Measurements from ENCODE around the gene CNTNAP2.
"Not testable (repeated sequence)": the region's sequence is repeated elsewhere in the genome, so short reads cannot be mapped to it uniquely, and the experiment has no call there.

The CNTNAP2 gene

GRCh38 chr7:147593271-147594057 lies 1476.9 kb downstream of the CNTNAP2 start:
- H3K4me3 ChIP-seq: no peak overlapping the region
- no peak overlapping the region for H3K27ac ChIP-seq
- no peak for DNase-seq (ENCODE audit: low spot score)
- TF ChIP-seq, protein P1, sequence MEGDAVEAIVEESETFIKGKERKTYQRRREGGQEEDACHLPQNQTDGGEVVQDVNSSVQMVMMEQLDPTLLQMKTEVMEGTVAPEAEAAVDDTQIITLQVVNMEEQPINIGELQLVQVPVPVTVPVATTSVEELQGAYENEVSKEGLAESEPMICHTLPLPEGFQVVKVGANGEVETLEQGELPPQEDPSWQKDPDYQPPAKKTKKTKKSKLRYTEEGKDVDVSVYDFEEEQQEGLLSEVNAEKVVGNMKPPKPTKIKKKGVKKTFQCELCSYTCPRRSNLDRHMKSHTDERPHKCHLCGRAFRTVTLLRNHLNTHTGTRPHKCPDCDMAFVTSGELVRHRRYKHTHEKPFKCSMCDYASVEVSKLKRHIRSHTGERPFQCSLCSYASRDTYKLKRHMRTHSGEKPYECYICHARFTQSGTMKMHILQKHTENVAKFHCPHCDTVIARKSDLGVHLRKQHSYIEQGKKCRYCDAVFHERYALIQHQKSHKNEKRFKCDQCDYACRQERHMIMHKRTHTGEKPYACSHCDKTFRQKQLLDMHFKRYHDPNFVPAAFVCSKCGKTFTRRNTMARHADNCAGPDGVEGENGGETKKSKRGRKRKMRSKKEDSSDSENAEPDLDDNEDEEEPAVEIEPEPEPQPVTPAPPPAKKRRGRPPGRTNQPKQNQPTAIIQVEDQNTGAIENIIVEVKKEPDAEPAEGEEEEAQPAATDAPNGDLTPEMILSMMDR (IDR thresholded peaks at IDR 0.05): no peak

DNA sequence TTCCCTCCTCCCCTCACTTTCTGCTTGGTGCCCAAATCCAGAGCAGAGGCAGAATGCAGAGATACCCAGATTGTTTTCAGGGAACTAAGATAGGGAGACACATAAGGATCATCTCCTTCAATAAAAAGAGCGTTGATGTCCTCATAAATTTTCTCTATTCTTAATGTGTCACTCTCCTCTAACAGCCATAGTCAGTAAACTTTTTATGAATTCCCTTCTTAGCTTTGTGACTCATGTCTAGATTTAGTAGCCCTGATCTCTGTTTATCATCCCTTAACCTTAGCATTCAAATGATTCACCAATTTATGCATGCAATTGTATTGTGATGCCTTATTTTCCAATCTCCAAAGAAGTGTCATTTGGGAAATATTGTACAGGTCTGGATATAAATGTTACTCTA lies 1478.4 kb downstream of the CNTNAP2 start:
- TF ChIP-seq, protein P1 (IDR thresholded peaks at IDR 0.05): no peak
- no peak for DNase-seq (ENCODE audit: low spot score)
- H3K4me3 ChIP-seq: no peak overlapping the region
- H3K27ac ChIP-seq: no peak overlapping the region

DNA sequence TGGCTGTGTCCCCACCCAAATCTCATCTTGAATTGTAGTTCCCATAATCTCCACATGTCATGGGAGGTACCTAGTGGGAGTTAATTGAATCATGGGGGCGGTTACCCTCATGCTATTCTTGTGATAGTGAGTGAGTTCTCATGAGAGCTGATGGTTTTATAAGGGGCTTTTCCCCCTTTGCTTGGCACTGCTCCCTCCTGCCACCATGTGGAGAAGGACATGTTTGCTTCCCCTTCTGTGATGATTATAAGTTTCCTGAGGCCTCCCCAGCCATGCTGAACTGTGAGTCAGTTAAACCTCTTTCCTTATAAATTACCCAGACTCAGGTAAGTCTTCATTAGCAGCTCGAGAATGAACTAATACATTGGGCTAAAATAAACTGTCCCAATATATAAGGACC lies 1482.1 kb downstream of the CNTNAP2 start:
- not testable (repeated sequence) for DNase-seq (ENCODE audit: low spot score); H3K4me3 ChIP-seq; H3K27ac ChIP-seq

- TF ChIP-seq, protein P1 (IDR thresholded peaks at IDR 0.05): no peak
- no peak overlapping the region for H3K27ac ChIP-seq
- no peak for DNase-seq (ENCODE audit: low spot score)
- no peak overlapping the region for H3K4me3 ChIP-seq
Measured at GRCh38 chr7:147605323-147605722, 1488.7 kb downstream of the CNTNAP2 start.

GRCh38 chr7:147607157-147607800 lies 1490.7 kb downstream of the CNTNAP2 start:
- DNase-seq (ENCODE audit: low spot score): no peak
- no peak overlapping the region for H3K27ac ChIP-seq
- TF ChIP-seq, protein P1 (IDR thresholded peaks at IDR 0.05): no peak
- H3K4me3 ChIP-seq: no peak overlapping the region

DNA sequence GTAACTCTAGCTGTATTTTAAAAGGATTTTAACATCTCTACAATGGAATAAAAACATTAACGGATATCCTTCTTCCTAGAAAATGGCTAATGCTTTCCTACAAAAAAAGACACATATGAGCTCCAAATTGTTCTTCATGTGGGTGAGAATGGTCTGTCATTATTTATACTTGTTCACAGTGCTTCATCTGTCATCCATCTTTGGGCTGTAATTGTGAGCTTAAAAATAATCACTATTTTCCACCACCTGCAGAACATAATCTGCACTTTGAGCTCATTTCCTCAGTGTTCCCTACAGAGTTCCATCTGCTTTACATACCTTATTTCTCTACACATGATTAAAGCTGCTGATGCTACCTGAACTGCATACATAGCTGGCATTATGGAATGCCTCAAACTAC lies 1494.8 kb downstream of the CNTNAP2 start:
- no peak overlapping the region for H3K4me3 ChIP-seq
- TF ChIP-seq, protein P1 (IDR thresholded peaks at IDR 0.05): no peak
- no peak for DNase-seq (ENCODE audit: low spot score)
- no peak overlapping the region for H3K27ac ChIP-seq

DNA sequence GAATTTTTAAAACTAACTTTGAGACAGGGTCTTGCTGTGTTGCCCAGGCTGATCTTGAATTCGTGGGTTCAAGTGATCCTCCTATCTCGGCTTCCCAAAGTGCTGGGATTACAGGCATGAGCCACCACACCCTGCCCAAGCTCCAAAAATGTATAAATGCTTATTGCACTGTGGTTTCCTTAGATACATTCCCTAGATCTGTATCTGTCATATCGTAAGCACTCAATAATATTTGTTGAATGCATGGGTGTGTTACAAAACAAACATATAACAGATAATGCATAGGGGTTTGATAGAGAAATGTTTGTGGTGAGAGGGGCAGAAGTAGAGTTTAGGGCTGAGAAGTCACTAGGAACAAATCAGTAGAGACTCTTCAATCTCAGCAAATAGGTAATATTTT lies 1518.7 kb downstream of the CNTNAP2 start:
- TF ChIP-seq, protein P1 (IDR thresholded peaks at IDR 0.05): no peak
- no peak overlapping the region for H3K27ac ChIP-seq
- no peak for DNase-seq (ENCODE audit: low spot score)
- H3K4me3 ChIP-seq: no peak overlapping the region

Data from coronary artery (tissue), 2 donors.